ENCODE measurements around the gene CCDC92.

The CCDC92 gene

GRCh38 chr12:123895451-123895850 lies 77.2 kb downstream of the CCDC92 start:
- TF ChIP-seq FOXP2 (optimal IDR thresholded peaks at IDR 0.05; ENCODE audit: borderline replicate concordance, extremely low read depth, extremely low read length, insufficient read depth) (no peak), POLR2AphosphoS5 (IDR thresholded peaks at IDR 0.05; ENCODE audit: low read depth, low read length) (no peak), SIN3A (IDR thresholded peaks at IDR 0.05; ENCODE audit: borderline replicate concordance, insufficient read depth, low read length) (no peak), TAF1 (IDR thresholded peaks at IDR 0.05; ENCODE audit: borderline replicate concordance, insufficient read depth, low read length) (no peak)
- TF ChIP-seq, protein P1, sequence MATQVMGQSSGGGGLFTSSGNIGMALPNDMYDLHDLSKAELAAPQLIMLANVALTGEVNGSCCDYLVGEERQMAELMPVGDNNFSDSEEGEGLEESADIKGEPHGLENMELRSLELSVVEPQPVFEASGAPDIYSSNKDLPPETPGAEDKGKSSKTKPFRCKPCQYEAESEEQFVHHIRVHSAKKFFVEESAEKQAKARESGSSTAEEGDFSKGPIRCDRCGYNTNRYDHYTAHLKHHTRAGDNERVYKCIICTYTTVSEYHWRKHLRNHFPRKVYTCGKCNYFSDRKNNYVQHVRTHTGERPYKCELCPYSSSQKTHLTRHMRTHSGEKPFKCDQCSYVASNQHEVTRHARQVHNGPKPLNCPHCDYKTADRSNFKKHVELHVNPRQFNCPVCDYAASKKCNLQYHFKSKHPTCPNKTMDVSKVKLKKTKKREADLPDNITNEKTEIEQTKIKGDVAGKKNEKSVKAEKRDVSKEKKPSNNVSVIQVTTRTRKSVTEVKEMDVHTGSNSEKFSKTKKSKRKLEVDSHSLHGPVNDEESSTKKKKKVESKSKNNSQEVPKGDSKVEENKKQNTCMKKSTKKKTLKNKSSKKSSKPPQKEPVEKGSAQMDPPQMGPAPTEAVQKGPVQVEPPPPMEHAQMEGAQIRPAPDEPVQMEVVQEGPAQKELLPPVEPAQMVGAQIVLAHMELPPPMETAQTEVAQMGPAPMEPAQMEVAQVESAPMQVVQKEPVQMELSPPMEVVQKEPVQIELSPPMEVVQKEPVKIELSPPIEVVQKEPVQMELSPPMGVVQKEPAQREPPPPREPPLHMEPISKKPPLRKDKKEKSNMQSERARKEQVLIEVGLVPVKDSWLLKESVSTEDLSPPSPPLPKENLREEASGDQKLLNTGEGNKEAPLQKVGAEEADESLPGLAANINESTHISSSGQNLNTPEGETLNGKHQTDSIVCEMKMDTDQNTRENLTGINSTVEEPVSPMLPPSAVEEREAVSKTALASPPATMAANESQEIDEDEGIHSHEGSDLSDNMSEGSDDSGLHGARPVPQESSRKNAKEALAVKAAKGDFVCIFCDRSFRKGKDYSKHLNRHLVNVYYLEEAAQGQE (IDR thresholded peaks at IDR 0.05; ENCODE audit: insufficient read depth in 1 of 2, low read depth in 2 of 2, low read length in 2 of 2): no peak

- TF ChIP-seq FOXP2 (optimal IDR thresholded peaks at IDR 0.05; ENCODE audit: borderline replicate concordance, extremely low read depth, extremely low read length, insufficient read depth): no peak
- no peak for TF ChIP-seq TAF1 (IDR thresholded peaks at IDR 0.05; ENCODE audit: borderline replicate concordance, insufficient read depth, low read length)
- no peak for TF ChIP-seq POLR2AphosphoS5 (IDR thresholded peaks at IDR 0.05; ENCODE audit: low read depth, low read length)
- TF ChIP-seq, protein P1 (IDR thresholded peaks at IDR 0.05; ENCODE audit: insufficient read depth in 1 of 2, low read depth in 2 of 2, low read length in 2 of 2): no peak
- TF ChIP-seq SIN3A (IDR thresholded peaks at IDR 0.05; ENCODE audit: borderline replicate concordance, insufficient read depth, low read length): no peak
Observed at GRCh38 chr12:123894823-123895345, 77.7 kb downstream of the CCDC92 start.

DNA sequence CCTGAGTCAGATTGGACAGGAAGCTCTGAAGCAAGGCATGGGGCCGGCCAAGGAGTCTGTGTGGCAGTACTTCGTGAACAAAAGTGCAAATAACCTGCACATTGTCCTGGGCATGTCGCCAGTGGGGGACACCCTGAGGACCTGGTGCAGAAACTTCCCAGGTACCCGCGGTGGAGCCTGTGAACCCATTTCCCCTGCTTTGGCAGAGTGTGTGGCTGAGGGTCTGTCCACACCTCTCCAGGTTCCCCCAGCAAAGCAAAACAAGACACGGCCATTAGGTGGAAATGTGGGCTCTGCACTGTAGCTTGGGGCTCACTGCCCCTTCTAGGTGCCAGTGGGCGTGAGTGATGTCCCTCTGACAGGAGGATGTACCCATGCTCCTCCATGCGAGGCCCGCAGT lies 79.4 kb downstream of the CCDC92 start:
- TF ChIP-seq POLR2AphosphoS5 (IDR thresholded peaks at IDR 0.05; ENCODE audit: low read depth, low read length) (no peak), TAF1 (IDR thresholded peaks at IDR 0.05; ENCODE audit: borderline replicate concordance, insufficient read depth, low read length) (no peak), FOXP2 (optimal IDR thresholded peaks at IDR 0.05; ENCODE audit: borderline replicate concordance, extremely low read depth, extremely low read length, insufficient read depth) (no peak), SIN3A (IDR thresholded peaks at IDR 0.05; ENCODE audit: borderline replicate concordance, insufficient read depth, low read length) (no peak)
- TF ChIP-seq, protein P1 (IDR thresholded peaks at IDR 0.05; ENCODE audit: insufficient read depth in 1 of 2, low read depth in 2 of 2, low read length in 2 of 2): no peak

- TF ChIP-seq, protein P1 (IDR thresholded peaks at IDR 0.05; ENCODE audit: insufficient read depth in 1 of 2, low read depth in 2 of 2, low read length in 2 of 2): no peak
- TF ChIP-seq SIN3A (IDR thresholded peaks at IDR 0.05; ENCODE audit: borderline replicate concordance, insufficient read depth, low read length): no peak
- no peak for TF ChIP-seq POLR2AphosphoS5 (IDR thresholded peaks at IDR 0.05; ENCODE audit: low read depth, low read length)
- no peak for TF ChIP-seq TAF1 (IDR thresholded peaks at IDR 0.05; ENCODE audit: borderline replicate concordance, insufficient read depth, low read length)
- no peak for TF ChIP-seq FOXP2 (optimal IDR thresholded peaks at IDR 0.05; ENCODE audit: borderline replicate concordance, extremely low read depth, extremely low read length, insufficient read depth)
Observed at GRCh38 chr12:123892853-123893252, 79.8 kb downstream of the CCDC92 start.

DNA sequence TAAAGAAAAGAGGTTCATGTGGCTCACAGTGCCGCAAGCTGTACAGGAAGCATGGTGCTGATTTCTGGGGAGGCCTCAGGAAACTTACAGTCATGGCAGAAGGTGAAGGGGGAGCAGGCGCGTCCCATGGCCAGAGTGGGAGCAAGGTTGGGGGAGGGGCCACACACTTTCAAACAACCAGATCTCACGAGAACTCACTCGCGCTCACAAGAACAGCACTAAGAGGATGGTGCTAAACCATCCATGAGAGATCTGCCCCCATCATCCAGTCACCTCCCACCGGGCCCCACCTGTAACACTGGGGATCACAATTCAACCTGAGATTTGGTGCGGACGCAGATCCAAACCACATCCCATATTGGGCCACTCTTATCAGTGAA lies 80.5 kb downstream of the CCDC92 start:
- no peak for TF ChIP-seq POLR2AphosphoS5 (IDR thresholded peaks at IDR 0.05; ENCODE audit: low read depth, low read length)
- no peak for TF ChIP-seq FOXP2 (optimal IDR thresholded peaks at IDR 0.05; ENCODE audit: borderline replicate concordance, extremely low read depth, extremely low read length, insufficient read depth)
- TF ChIP-seq, protein P1 (IDR thresholded peaks at IDR 0.05; ENCODE audit: insufficient read depth in 1 of 2, low read depth in 2 of 2, low read length in 2 of 2): no peak
- no peak for TF ChIP-seq TAF1 (IDR thresholded peaks at IDR 0.05; ENCODE audit: borderline replicate concordance, insufficient read depth, low read length)
- TF ChIP-seq SIN3A (IDR thresholded peaks at IDR 0.05; ENCODE audit: borderline replicate concordance, insufficient read depth, low read length): no peak

Measured in PFSK-1 (cell line).